ENCODE data around the gene TMCC1.
"Not testable (repeated sequence)": the region's sequence is repeated elsewhere in the genome, so short reads cannot be mapped to it uniquely, and the experiment has no call there.

TMCC1 gene

DNA sequence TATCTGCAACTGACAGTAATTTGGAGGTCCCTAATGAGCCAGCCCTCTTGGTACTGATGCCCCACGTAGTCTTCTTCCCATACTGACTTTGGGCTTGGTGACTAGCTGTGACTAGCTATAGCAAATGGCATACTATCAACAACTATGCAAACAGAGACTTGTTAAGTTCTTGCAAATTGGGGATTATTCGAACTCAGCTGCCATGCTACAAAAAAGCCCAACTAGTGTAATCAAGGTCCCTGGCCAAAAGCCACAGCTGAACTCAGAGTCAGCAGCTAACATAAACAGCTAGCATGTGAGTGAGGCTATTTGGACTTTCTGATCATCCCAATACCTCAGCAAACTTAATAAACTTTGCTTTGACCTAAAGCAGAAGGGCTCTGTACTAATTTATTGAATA is 165.8 kb downstream of the TMCC1 start:
- DNase-seq (ENCODE audit: low spot score), result no peak

DNA sequence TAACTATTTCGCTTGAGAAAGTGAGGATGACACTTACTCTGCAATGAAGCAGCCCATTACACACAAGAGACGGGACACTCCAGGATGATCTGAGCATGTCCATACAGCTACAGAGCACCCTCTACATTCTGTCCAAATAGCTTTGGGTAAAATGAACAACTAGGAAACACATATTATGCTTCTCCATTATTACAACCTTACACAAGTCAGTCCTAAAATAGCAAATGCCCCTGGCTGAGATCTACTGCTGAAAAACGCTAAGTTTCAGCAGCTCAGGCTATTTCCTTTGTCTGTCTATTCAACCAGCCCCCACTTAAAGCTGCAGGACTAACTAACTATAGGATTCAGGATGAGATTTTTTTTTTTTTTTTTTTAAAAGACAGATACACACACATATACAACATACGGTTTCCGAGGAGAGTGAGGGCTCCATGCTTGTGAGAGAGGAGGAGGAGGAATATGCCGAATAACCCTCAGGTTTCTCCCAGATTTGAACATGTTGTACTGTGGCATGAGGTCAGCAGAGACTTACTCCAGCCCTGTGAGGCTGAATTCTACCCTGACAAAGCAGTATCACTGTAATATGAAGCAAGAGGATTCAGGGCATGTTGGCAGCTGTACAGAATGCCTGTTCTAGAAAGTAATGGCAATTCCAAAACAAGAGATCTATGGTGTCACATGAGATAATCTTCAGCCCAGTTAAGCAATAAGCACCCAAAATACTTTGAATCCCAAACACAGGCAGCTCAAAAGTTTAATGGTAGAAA is 169.8 kb downstream of the TMCC1 start:
- no peak for DNase-seq (ENCODE audit: low spot score)

DNA sequence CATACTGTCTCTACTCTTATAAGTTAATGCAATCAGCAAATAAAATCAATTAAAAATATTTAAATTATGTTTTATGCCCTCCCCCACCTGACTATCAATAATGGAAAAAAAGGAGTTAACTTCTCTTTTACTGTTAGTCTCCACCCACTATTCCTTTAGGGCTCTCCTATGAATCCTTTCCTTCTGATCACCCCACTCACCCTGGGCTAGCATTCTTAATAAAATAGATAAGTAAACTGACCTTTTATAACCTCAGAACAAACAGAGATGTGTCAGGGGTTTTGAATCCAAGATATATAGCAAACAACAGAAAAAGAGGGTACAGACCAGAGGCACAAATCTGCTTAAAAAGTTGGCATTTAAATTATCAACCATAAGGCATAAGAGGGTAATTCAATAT is 171.0 kb downstream of the TMCC1 start:
- no peak for DNase-seq (ENCODE audit: low spot score)

DNA sequence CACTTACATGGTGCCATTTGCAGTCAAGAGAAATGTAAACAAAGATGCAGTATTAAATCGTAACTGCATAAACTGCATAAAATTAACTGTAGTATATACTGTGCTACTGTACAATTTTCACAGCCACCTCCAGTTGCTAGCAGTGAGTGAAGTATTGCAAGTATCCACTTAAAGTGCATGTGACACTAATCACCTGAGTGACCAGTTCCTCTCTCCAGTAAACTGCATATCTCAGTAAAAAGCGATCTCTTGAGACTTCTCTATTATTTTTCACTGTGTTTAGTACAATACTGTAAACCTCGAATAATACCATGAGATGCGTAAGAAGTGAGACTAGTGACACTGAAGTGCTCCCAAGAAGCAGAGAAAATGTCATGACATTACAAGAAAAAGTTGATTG is 175.3 kb downstream of the TMCC1 start:
- DNase-seq (ENCODE audit: low spot score), result no peak

DNA sequence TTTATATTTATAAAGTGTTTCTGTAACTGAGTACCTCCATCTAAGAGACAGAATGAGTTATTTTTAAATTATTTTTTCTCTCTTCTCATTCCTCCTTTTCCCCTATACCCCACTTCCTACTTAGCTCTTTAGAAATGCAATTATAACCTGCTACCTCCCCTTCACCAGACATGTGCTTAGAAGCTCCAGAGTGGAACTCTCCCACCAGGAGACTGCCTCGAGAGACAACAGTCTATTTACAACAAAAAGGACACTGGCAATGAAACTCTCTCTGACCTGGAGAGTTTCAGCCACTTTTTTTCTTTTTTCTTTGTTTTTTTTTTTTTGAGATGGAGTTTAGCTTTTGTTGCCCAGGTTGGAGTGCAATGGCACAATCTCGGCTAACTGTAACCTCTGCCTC is 177.7 kb downstream of the TMCC1 start:
- no peak for DNase-seq (ENCODE audit: low spot score)

DNA sequence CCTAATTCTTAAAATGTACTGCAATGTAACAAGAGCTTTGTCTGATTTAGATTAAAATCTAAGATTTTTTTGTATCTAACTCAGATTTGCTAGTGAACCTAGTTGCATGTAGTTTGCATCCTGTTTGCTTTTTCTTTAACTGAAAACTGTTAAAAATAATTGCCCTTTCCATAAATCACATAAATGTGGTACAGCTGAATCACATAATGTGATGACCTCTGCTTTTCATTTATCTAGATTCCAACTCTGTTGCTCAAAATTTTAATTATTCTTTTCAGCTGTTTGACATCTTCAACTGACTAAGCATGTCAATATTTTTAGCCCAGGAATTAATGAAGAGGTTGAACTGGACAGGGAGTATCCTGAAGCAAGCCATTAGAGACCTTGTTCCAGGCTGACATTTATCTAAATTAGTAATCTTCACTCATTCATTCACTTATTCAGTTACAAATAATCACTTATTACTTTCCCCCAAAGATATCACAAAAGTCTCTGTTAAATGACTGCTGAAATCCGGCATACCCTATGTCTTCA is 185.1 kb downstream of the TMCC1 start:
- no peak for DNase-seq (ENCODE audit: low spot score)

DNA sequence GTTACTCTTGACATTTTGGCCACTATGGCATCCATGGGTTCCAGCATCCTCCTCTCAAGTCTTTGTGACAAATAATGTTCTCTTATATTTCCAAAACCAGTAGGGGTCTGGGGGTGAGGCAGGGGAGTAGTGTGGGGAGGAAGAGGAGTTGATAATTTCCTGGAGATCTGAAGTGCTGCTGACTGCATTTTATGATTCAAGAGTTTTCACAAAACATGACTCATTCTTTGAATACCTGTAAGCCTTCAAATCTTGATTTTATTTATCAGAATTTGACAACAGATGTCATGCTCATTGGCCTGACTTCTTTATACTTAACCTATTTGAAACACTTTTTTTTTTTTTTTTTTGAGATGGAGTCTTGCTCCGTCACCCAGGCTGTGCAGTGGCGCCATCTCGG is 188.2 kb downstream of the TMCC1 start:
- DNase-seq (ENCODE audit: low spot score), result no peak

DNA sequence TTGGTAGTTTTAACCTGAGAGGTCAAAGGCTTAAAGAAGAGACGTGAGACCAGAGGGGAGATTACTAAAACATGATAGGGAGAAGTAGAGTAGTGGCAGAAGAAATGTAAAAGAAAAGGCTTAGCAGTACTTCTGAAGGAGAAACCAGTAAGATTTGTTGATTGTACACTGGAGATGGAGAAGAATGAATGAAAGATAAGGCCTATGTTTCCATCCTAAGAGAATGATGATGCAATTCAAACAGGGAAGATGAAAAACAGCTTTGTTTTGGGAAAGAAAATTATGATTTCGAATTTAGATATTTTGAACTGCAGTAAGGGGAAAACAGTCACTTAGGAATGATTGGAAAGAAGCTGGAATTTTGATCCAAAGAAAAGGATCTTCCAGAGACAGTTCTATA is 189.6 kb downstream of the TMCC1 start:
- DNase-seq (ENCODE audit: low spot score), result no peak

DNA sequence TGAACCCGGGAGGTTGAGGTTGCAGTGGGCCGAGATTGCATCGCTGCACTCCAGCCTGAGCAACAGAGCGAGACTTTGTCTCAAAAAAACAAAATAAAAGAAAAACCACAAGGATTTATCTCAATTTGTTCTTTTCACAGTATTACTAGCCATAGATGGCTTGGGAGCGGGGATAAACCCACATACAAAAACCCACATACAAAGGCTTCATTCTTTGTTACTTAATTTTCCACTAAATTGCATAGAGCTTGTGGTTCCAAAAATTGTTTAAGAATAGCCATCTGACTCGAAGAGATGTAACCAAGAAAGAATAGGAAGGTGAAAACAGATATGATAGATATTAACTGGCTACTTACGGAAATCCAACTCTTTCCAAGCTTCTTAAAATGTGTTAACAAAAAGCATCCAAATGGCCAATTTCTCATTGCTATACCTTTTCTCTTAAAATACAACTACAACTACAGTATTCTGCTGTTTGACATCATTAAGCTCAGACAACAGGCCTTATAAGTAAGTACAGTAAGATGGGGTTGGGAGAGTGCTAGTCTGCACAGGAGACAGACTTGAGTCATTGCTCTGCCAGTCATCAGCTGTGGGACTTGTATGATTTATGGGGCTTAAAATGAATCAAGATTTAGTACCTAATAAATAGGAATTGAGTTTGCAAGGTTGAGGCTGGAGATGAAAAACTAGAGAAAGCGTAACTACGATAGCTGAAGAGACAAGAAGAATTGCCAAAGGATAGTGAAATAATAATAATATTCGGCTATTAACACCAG is 190.4 kb downstream of the TMCC1 start:
- no peak for DNase-seq (ENCODE audit: low spot score)

DNA sequence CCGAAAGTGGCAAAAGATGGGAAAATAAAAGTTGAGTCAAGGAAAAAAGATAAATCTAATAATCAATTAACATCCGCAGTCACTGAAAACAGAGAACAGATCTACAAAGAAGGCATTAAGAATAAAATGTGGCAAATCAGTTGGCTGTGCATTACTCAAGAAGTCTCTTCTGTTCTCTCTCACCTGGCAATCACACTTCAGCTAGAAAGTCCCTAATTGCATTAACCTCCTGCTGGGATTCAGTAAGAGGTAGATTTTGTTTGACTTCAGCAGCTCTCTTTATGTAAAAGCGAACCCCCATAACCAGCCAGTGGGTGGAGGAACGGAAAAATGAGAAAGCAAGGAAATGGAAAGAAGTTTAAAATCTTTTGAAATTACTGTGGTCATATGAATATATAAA is 192.3 kb downstream of the TMCC1 start:
- no peak for DNase-seq (ENCODE audit: low spot score)

DNA sequence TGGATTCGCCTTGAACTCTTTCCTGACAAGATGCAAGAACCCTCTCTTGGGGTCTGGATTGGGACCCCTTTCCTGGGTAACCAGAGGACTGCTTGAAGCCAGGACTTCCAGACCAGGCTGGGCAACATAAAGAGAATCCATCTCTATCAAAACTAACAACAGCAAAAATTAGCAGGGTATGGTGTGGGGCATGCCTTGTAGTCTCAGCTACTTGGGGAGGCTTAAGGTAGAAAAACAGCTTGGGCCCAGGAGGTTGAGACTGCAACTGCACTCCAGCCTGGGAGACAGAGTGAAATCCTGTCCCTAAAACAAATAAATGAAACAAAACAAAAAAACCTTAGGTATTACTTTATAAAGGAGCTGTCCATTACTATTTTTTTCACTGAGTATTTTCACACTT is 193.9 kb downstream of the TMCC1 start:
- no peak for DNase-seq (ENCODE audit: low spot score)

DNA sequence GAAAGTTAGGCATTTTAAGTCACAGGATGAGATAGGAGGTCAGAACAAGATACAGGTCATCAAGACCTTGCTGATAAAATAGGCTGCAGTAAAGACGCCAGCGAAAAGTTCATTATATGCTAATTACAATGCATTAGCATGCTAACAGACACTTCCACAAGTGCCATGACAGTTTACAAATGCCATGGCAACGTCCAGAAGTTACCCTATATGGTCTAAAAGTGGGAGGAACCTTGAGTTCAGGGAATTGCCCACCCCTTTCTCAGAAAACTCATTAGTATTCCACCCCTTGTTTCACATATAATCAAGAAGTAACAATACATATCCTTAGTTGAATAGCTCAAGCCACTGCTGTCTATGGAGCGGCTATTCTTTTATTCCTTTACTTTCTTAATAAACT is 194.3 kb downstream of the TMCC1 start:
- no peak for DNase-seq (ENCODE audit: low spot score)

DNA sequence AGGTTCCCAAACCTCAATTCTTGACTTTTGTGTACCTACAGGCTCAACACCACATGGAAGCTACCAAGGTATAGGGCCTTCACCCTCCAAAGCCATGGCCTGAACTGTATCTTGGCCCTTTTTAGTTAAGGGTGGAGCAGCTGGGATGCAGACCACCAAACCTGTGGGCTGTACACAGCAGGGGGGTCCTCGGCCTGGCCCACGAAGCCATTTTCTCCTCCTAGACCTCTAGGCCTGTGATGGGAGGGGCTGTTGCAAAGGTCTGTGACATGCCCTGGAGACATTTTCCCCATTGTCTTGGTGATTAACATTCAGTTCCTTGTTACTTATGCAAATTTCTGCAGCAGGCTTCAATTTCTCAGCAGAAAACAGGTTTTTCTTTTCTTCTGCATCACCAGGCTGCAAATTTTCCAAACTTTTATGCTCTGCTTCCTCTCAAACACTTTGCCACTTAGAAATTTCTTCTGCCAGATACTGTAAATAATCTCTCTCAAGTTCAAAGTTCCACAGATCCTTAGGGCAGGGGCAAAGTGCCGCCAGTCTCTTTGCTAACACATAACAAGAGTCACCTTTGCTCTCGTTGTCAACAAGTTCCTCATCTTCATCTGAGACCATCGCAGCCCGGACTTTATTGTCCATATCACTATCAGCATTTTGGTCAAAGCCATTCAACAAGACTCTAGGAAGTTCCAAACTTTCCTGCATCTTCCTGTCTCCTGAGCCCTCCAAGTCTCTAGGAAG is 196.1 kb downstream of the TMCC1 start:
- DNase-seq (ENCODE audit: low spot score), result no peak

DNA sequence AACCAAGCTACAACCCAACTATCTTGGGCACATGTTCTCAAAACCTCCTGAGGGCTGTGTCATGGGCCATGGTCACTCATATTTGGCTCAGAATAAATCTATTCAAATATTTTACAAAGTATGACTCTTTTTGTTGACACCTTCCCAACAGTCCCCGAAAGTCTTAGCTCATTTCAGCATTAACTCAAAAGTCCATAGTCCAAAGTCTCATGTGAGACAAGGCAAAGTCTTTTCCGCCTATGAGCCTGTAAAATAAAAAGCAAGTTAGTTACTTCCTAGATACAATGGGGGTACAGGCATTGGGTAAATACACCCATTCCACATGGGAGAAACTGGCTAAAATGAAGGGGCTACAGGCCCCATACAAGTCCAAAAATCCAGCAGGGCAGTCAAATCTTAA is 197.1 kb downstream of the TMCC1 start:
- not testable (repeated sequence) for DNase-seq (ENCODE audit: low spot score)

DNA sequence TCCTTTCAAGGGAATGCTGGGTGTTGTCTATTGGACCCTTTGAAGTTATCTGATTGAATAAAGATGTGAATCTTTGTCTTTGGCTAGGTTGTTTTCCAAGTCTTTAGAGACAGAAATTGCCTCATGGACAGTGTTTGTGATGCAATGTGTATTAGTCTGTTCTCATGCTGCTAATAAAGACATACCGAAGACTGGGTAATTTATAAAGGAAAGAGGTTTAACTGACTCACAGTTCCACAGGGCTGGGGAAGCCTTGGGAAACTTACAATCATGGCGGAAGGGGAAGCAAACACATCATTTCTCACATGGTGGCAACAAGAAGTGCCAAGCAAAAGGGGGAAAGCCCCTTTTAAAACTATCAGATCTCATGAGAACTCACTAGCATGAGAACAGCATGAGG is 198.3 kb downstream of the TMCC1 start:
- no peak for DNase-seq (ENCODE audit: low spot score)

DNA sequence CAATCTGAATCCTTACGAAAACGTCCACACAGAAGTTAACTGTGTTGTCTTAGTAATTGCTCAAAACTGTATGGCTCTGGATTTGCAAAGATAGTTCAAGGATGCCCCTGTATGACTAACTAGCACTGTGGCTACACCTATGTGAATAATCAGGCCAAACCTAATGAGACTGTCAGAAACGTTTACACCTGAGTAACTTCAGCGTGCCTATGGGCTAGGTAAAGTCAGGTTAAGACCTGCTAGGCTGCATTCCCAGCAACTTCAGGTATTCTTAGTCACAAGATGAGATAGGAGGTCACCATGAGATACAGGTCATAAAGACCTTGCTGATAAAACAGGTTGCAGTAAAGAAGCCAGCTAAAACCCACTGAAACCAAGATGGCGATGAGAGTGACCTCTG is 199.3 kb downstream of the TMCC1 start:
- DNase-seq (ENCODE audit: low spot score), result no peak

DNA sequence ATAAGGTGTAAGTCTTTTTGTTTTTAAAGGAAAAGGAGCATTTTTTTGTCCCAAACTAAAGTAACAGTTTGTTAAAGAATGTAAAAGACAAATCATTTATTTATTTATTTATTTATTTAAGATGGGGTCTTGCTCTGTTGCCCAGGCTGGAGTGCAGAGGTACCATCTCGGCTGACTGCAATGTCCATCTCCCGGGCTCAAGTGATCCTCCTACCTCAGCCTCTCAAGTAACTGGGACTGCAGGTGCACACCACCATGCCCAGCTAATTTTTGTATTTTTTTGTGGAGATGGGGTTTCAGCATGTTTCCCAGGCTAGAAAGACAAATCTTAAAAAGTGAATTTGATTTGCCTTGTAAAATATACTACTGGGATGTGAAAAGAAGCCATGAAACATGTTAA is 200.8 kb downstream of the TMCC1 start:
- no peak for DNase-seq (ENCODE audit: low spot score)

DNA sequence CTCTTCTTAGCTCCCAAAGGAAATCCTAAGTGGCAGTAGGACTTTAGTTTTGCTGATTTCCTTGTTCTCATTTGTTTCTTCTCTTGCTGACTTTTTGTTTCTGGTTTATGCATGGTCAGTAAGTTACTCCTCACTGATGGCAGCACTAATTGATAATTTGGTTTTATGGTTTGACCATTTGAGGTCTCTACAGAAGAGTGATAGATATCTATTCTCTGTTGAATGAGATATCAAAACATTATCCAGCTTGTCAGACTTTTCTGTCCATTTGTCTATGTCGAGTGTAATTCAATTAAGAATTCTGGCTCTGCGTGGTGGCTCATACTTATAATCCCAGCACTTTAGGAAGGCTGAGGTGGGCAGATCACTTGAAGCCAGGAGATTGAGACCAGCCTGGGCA is 202.5 kb downstream of the TMCC1 start:
- DNase-seq (ENCODE audit: low spot score), result no peak

DNA sequence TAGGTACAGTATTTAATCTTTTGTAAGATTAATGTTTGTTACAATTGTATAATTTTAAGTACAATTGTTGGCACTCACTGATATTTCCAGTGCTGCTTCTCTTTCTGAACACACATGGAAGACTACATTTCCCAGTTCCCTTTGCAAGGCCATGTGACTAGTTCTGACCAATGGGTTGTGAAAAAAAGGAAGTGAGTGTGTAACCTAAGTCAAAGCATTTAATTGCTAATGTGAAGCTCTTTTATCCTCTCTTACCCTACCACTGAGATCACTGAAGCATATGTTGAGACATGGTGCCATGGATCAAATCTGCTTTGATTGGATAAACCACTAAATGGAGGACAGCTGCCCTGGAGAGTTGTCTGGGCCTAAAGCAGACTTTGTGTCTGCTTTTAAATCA is 203.1 kb downstream of the TMCC1 start:
- DNase-seq (ENCODE audit: low spot score), result peak; percentile 66

DNA sequence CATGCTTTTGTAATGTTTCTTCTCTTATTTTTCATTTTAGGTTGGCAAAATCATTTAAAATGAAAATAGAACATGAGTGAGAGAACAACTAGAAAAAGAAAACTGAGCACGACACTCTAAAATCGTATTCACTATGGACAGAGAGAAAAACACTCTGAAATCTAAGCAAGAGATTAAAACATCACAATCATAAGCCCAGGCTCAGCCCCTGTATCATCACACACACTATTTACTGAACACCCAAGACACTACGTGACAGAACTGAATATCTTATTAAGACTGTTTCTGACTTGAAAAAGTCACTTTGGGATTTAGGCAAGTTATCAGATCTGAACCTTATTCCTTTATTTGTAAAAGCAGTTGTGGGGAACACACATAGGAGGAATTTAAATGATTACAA is 204.5 kb downstream of the TMCC1 start:
- DNase-seq (ENCODE audit: low spot score), result no peak

DNA sequence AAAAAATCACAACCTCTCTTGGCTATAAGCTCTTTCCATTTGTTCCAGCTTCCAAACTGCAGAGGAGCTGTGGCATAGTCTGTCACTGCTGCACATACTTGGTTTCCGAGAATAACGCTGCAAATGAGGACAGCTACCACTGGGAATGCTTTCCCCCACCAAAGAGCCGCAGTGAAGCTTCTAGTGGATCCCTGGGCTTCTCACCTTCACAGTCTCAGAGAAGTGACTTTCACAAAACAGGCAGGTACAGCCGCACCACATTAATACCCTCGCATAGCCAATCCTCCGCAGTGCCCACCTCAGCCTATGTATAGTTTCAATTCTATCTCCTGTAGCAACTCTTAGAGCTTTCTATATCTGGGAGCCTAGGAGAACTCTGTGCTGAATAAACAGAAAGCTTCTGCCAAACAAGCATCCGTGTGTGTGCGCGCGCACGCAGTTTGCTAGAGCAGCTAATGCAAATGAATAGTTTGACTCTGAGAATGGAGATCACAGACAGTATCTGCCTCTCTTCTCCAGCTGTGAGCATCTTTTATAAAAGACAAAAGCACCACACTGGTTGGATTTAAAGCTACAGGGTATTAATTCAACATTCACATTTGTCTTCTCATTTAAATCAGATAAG is 205.1 kb downstream of the TMCC1 start:
- DNase-seq (ENCODE audit: low spot score), result no peak

DNA sequence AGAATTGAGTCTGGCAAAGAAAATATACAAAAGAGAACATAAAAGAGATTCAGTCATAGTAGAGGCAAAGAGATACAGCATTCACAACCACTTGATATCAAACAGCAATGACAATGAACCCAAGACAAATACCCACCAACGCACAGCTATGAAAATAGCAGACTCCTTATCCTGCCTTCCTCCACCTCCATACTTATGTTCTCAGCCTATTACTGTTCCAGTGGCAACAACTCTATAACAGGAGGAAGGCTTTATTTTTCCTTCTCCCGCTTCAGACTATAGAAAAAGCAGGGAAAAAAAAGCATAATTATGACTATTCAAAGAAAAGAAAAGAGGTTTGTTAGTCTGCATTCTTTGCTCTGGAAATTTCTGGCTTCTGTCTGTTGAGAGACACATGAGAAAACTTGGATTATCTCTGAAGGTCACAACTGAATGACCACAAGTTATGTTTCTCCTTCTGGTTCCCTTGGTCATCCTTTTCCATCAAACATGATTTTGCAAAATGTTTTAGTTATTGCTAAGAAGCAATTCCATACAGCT is 205.9 kb downstream of the TMCC1 start:
- no peak for DNase-seq (ENCODE audit: low spot score)
